HT1080 (cell line): ENCODE data around the gene CARNS1. TPM values are rescaled to one million over a fixed set of nuclear protein-coding genes. Genes with fewer than 3 reads are reported as not detected.
"Not testable (repeated sequence)": the region's sequence is repeated elsewhere in the genome, so short reads cannot be mapped to it uniquely, and the experiment has no call there.

Experiments
- DNase-seq: peaks from one replicate; pipeline ENCODE4 v3.0.0-alpha.2; 2015; ENCODE audit warnings: low read depth
- total RNA-seq: library from RNA; depleted of rRNA; stranded (reverse); fragments of >200 nt; shearing (Covaris generic); gene quantifications from 2 replicates; pipeline ENCODE4 v1.2.3, GENCODE V29; 2014

Gene CARNS1
- total RNA-seq, 1 experiment from 2014 or later, result not detected

DNA sequence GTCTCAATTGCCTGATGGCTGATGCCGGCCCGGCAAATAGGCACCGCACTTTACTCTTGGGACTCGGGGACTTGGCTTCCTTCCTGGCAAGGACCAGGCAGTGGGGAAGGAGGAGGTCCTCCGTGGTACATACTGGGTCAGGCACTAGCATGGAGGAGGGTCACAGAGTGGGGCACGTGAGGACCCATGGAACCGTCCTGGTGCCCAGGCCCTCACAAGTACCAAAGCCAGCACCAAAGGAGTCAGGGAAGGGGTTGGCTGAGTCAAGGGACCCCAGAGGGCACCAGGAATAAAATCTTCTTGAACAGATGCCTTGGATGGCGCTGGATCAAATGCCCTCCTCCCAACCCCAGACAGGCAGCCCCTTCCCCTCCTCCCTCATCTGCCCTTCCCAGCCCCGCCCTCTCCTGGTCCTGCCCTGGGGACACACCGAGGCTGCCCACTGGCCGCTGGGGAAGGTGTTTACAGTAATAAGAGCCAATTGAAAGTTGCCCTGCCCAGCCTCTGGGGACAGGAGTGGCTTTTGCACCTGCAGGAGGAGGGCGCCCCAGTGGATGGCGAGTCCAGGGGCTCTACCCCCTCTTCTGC, 5.6 kb upstream of the CARNS1 start:
- DNase-seq, result no peak

DNA sequence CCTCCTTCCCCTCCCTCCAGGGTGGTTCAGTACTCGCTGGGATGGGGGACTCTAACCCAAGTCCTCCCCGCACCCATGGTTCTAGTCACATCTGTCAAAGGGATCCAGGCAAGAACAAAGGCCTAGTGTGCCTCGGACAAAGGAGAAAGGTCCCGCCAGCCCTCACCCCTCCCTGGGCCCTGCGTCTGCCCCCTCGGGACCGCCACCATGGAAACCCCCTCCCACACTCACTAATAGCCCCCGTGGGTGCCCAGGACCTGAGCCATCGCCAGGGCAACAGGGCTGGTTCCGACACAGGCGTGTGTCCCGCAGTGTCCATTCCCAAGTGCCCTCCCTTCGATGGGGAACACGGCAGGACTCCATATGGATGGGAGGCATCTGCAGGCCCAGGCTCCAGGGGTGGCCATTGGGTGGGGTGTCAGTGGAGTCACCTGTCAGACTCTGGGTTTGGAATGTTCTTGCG, 5.1 kb upstream of the CARNS1 start:
- DNase-seq, result no peak

DNA sequence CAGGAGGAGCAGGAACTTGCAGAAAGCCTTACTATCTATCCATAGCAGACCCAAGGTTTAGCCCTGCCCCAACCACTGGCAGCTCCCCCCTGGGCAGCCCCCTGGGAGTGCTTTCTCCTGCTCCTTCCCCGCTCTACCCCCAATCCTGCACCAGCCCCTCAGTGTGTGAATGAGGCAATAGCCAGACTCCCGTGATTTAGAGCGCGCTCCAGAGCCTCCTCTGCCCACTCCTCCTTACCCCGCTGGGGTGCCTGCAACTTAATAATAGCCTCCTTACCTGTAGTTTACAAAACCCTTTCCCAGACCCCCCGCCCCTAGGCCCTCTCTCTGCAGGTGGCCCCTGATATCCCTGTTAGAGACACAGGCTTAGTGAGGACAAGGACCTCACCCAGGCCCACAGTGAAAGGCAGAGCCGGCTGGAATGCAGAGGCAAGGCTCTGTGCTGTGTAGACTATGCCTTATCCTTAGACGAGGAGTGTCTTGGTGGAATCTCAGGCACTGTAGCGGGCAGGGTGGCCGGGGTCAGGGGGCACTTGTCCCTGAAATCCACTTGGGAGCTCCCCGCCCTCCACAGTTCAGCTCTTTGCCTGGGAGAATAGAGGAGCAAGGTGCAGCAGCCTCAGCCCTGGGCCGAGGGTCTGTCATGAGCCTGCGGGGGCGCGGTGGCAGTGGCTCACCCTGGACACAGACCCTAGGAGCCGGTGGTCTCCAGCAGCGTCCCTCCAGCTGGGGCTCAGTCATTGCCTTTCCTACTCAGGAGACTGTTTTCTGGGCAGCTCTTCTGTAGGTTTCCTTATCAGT, 4.3 kb upstream of the CARNS1 start:
- no peak for DNase-seq

DNA sequence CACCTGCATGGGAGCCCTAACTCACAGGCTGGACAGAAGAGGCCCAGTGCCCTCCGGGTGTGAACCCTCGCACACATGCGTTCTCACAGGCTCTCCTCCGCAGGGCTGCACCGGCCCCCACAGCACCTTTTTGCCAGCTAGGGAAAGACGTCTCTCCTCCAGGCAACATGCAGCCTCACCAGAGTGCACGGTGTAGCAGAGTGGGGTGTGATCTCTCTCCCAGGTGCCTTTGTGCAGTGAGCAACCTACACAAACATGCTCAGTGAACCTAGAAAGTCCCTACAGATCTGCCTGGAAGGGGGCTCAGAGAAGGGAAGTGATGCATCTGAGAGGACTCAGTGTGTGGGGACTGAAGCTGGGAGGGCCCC, 3.7 kb upstream of the CARNS1 start:
- no peak for DNase-seq

DNA sequence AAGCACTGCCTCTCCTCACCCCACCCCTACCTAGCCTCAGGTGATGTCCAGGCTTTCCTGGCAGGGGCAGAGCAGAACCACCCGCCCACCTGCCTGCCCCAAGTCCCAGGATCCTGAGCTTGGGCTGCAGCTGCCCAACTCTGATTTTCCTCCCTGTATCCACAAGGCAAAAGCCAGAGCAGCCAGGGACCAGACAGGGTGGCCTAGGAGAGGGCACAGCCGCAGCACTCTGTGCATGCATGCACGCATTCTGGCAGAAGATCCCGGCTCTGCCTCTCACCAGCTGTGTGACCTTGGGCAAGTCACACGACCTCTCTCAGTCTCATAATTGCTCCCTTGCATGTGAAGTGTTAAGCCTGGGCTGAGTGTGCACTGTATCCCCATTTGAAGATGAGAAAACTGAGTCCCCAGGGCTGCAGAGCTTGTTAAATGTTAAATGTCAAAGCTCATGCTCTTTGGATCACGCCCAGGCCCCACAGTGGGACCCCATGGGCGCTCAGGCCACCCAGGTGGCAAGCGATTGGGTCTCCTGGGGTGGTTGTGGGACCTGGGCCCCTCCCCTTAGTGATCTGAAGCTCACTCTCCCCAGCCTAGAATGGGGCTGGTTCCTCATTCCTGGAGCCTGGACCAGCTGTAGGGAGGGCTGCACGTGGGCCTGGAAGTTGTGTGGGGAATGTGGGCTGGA, 2.8 kb upstream of the CARNS1 start:
- no peak for DNase-seq

DNA sequence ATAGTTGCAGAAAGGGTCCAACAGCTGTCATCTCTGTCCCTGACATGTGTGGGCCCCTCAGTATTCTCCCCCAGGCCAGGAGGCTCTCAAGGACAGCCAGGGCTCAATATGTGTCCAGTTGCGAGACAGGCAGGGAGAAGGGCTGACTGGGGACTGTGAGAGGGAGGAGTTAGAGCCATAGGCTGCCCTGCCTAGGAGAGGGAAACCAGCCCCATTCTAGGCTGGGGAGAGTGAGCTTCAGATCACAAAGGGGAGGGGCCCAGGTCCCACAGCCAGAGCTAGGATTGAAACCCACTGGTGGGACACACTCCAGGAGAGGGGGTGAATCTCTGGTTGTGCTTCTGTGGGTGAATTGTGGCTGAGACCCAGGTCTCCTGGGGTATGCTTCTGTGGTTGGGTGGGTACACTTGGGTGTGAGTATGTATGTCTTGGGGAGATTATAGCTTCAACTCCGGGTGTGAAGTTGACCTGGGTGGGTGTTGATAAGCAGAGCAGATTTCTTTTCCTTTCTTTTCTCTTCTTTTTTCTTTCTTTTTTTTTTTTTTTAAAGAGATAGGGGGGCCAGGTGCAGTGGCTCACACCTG, 2.1 kb upstream of the CARNS1 start:
- no peak for DNase-seq

DNA sequence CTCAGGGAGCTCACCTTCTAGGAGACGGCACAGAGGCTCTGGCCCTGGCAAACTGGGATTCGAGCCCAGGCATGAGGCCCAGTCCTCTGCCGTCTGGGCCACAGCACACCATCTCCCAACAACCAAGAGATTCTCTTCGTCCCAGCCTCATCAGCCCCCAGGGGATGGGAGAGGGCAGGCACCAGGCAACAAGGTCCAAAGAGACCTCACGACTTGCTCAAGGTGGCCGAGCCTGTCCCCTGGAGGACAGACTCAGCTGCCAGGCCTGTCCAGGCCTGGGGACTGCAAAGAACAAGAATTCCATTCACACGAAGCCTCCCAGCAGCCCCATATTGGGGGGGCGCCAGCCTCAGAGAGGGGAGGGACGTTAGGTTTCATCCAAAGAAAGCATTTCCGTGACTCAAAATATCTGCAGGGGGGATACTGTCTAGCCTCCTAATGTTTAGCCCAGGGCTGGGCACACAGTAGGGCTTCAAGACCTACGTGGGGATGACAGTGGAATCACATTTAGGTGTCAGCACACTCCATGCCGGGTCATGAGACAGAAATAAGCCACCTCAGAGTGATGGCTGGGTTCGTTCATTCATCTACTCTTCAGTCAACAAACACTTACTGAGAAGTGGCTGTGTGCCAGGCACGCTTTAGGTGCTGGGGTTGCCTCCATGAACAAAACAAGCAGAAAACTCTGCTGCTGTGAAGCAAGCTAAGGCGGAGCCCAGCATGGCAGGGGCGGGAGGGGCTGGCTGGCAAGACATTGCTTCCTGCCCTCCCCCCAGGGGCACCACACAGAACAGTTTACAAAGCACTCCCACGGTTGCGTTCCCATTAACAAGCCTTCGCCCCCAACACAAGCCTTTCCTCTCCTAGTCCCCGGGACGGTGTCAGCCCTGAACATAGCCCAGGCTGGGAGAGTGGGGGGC, 1.2 kb downstream of the CARNS1 start:
- no peak for DNase-seq

DNA sequence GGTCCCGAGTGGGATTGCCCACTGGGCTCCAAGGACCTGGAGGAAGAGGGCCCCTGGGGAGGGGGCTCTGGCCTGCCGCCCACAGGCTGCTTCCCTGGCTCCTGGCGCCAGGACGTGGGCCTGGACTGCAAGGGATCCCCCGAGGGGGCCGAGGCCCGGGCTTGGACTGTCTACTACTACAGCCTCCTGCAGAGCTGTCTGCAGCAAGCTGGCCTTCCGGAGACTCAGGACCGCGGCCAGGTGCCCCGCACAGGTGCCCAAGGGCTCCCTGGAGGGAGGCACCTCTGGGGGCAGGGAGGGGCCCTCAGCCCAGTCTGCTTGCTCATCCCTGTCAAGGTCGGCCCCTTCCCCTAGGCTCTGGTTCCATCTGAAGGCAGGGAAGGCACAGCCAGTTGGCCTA, 1.9 kb downstream of the CARNS1 start:
- no peak for DNase-seq

DNA sequence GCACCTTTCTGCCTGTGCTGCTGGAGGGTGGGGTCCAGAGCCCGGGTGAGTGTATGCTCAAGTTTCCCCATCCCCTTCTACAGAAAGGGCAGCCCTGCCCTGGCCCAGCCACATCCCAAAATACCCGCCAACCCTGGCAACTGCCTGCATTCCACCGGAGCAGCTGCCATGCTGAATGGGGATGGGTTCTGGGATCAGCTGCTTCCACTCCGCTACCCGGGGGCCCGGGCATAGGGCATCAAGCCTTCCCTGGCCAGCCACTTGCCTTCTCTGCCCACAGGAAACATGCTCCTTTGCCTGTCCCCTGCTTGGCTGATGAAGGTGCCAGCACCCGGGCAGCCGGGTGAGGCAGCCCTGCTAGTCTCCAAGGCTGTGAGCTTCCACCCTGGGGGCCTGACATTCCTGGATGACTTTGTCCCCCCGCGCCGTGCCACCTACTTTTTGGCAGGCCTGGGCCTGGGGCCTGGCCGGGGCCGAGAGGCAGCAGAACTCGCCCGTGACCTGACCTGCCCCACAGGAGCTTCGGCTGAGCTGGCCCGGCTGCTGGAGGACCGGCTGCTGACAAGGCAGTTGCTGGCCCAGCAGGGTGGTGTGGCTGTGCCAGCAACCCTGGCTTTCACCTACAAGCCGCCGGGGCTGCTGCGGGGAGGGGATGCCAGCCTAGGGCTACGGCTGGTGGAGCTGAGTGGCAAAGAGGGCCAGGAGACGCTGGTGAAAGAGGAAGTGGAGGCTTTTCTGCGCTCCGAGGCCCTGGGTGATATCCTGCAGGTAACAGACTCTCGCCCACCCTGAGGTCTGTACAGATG, 3.2 kb downstream of the CARNS1 start:
- DNase-seq, result no peak

DNA sequence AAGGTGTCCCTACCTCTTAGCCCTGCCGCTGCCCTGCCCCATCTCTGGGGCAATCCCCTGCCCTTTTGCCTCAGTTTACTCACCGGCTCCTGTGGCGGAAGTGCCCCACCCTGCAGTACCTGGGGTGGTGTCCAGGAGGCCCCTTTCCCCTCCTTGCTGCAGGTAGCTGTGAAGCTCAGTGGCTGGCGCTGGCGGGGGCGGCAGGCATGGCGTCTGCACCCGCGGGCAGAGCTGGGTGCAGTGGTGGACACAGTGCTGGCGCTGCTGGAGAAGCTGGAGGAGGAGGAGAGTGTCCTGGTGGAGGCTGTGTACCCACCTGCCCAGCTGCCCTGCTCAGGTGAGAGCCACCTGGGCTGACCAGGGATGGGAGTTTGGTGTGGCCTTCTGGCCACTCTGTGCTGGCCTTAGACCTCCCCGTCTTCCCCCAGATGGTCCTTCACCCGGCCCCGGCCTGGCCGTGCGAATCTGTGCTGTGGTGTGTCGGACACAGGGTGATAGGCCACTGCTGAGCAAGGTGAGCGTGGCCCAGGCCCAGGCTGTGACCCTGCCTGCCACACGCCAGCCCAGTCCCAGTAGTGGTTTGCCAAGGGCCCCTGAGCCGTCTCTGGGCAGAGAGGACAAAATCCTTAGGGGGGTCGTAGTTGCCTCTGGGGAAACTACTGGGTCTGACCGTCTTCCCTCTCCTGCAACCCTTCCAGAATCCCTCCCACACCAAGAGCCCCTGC, 4.0 kb downstream of the CARNS1 start:
- DNase-seq, result no peak

DNA sequence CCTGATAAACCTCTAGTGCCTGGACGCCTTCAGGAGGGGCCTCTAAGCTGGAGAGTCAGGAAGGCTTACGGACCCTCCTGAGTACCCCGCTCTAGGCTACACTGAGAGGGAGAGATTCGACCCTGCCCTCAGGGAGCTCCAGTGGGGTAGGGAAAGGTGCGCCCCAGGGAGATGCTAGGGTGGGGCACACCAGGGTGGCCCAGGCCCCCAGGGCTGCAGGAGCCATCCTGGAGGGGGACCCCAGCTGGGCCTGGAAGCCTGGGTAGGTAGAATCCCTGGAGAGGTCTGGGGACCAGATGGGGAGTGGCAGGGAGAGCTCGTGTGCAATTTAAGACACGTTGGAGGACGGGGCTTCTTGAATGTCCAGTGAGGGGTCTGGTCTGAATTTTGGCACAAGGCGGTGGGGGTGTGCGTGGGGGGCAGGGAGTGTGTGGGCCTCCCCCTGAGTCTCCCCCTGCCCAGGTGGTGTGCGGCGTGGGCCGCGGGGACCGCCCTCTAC, 4.7 kb downstream of the CARNS1 start:
- DNase-seq, result no peak

DNA sequence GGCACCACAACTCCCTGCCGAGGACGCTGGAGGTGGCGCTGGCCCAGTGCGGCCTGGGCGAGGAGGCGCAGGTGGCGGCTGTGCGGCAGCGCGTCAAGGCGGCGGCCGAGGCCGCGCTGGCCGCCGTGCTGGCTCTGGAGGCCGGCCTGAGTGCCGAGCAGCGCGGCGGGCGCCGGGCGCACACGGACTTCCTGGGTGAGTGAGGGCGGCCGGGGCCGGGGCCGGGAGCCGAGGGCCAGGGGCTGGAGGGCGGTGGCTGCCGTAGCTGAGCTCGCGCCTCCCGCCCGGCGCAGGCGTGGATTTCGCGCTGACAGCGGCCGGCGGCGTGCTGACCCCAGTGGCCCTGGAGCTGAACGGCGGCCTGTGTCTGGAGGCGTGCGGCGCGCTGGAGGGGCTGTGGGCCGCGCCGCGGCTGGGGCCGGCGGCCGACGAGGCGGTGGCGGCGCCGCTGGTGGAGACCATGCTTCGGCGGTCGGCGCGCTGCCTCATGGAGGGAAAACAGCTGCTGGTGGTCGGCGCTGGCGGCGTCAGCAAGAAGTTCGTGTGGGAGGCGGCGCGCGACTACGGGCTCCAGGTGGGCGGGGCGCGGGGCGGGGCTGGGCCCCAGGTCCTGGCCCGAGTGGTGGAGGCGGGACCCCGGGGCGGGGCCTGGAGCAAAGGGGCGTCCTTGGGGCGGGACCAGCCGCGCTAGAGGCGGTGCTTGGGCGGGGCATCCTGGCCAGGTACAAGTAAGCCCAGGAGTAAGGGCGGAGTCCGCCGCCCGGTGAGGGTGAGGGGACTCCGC, 5.4 kb downstream of the CARNS1 start:
- peak; percentile 76 for DNase-seq

DNA sequence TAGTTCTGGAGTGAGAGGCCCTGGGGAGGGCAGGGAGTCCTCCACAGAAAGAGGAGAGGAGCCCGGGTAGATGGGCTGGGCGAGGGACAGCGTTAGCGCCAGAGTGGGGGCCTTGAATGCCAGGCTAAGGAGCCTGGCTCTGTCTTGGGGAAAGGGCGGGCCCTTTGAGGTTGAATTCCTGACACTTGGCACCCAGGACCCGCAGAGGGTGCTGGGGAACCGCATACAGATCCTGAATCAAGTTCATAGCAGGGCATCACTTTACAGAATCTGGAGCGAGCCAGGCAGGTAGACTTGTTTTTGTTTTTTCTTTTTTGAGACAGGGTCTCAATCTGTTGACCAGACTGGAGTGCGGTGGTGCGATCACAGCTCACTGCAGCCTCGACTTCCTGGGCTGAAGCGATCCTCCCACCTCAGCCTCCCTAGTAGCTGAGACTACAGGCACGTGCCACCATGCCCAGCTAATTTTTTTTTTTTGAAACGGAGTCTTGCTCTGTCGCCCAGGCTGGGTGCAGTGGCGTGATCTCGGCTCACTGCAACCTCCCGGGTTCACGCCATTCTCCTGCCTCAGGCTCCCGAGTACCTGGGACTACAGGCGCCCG, 6.1 kb downstream of the CARNS1 start:
- no peak for DNase-seq

DNA sequence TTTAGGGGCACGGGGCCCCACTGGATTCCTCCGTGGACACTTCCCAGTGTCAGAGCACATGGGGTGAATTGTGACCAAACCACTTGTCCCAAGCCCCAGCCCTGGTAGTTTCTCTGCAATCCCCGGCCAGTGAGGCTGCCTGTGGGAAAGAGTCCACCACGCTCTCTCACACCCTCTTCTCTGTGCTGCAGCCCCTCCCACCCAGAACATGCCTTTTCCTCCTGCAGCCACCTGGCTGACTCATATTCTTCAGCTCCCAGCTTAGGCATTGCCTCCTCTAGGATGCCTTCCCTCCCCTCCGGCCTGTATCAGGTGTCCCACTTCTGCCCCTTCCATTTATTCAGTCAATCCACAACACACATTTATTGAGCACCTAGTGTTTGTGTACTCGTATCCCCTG, 7.4 kb downstream of the CARNS1 start:
- peak; percentile 39 for DNase-seq

DNA sequence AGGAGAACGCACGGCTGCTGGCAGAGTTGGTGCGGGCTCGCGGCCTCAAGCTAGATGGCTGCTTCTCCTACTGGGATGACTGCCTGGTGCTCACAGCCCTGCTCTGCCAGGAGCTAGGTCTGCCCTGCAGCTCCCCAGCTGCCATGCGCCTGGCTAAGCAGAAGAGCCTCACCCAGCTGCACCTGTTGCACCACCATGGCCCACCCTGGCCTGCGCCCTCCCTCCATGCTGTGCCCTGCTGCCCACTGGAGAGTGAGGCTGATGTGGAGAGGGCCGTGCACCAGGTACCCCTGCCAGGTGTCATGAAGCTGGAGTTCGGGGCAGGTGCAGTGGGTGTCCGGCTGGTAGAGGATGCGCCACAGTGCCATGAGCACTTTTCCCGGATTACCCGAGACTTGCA, 8.0 kb downstream of the CARNS1 start:
- no peak for DNase-seq

DNA sequence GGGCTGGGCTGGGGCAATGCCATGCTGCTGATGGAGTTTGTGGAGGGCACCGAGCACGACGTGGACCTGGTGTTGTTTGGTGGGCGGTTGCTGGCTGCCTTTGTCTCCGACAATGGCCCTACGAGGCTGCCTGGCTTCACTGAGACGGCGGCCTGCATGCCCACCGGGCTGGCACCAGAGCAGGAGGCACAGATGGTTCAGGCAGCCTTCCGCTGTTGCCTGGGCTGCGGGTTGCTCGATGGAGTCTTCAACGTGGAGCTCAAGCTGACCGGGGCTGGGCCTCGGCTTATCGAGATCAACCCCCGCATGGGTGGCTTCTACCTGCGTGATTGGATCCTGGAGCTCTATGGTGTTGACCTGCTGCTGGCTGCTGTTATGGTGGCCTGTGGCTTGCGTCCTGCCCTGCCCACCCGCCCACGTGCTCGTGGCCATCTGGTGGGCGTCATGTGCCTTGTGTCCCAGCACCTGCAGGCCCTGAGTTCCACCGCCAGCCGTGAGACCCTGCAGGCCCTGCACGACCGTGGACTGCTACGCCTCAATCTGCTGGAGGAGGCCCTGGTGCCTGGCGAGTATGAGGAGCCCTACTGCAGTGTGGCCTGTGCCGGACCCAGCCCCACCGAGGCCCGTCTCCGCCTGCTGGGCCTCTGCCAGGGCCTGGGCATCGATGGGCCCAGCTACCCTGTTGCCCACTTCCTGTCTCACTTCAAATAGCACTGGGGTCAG, 8.6 kb downstream of the CARNS1 start:
- no peak for DNase-seq

DNA sequence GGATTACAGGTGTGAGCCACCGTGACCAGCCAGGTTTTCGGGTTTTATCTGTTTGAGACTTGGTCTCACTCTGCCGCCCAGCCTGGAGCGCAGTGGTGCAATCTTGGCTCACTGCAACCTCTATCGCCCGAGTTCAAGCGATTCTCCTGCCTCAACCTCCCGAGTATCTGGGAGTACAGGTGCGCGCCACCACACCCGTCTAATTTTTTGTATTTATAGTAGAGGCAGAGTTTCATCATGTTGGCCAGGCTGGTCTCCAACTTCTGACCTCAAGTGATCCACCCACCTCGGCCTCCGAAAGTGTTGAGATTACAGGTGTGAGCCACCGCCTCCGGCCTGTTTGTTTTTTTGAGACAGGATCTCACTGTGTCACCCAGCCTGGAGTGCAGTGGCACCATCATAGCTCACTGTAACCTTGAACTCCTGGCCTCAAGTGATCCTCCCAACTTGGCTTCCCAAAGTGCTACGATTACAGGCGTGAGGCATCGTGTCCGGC, 11.9 kb downstream of the CARNS1 start:
- DNase-seq, result not testable (repeated sequence)
